ENCODE measurements around the gene ZFYVE9. TPM values are rescaled to one million over a fixed set of nuclear protein-coding genes. Genes with fewer than 3 reads are reported as not detected.
"Not testable (repeated sequence)": the region's sequence is repeated elsewhere in the genome, so short reads cannot be mapped to it uniquely, and the experiment has no call there.

Gene ZFYVE9
- polyA plus RNA-seq, 2 donors = 2.7 to 5.6 TPM

- Histone ChIP-seq H3K4me1 (ENCODE audit: control insufficient read depth in 2 of 2, insufficient read depth in 2 of 2, low read length in 1 of 2) (no peaks in the 10 kb centered on the region), H3K27ac (ENCODE audit: low read depth in 2 of 2, low read length in 1 of 2) (no peak overlapping the region), H3K27me3 (ENCODE audit: control insufficient read depth in 1 of 2, insufficient read depth in 2 of 2, low read length in 2 of 2) (no peaks in the 10 kb centered on the region), H3K4me3 (ENCODE audit: low read depth in 1 of 2, low read length in 2 of 2) (no peak overlapping the region), H3K9me3 (ENCODE audit: control insufficient read depth in 2 of 2, insufficient read depth in 1 of 2, low read depth in 1 of 2, low read length in 1 of 2) (no peaks in the 10 kb centered on the region), H3K36me3 (ENCODE audit: control insufficient read depth in 2 of 2, insufficient read depth in 2 of 2, low read length in 1 of 2) (no peaks in the 10 kb centered on the region)
- WGBS, 2 donors = 59 to 61% methylated on average over 5 of the region's 5 CpGs
Observed at GRCh38 chr1:52204696-52205095, 62.8 kb downstream of the ZFYVE9 start.

- H3K27me3 ChIP-seq (ENCODE audit: control insufficient read depth in 1 of 2, insufficient read depth in 2 of 2, low read length in 2 of 2); H3K4me3 ChIP-seq (ENCODE audit: low read depth in 1 of 2, low read length in 2 of 2); H3K9me3 ChIP-seq (ENCODE audit: control insufficient read depth in 2 of 2, insufficient read depth in 1 of 2, low read depth in 1 of 2, low read length in 1 of 2); H3K4me1 ChIP-seq (ENCODE audit: control insufficient read depth in 2 of 2, insufficient read depth in 2 of 2, low read length in 1 of 2); H3K36me3 ChIP-seq (ENCODE audit: control insufficient read depth in 2 of 2, insufficient read depth in 2 of 2, low read length in 1 of 2); H3K27ac ChIP-seq (ENCODE audit: low read depth in 2 of 2, low read length in 1 of 2): not testable (repeated sequence)
- WGBS, 2 donors = 86 to 93% methylated on average over 8 of the region's 8 CpGs
Observed at GRCh38 chr1:52206686-52207085, 64.8 kb downstream of the ZFYVE9 start.

- WGBS, 2 donors = 51 to 71% methylated on average over 2 of the region's 2 CpGs
Observed at GRCh38 chr1:52209429-52209828, 67.5 kb downstream of the ZFYVE9 start.

GRCh38 chr1:52210044-52210443 lies 68.2 kb downstream of the ZFYVE9 start:
- Histone ChIP-seq H3K27ac (ENCODE audit: low read depth in 2 of 2, low read length in 1 of 2) (no peak overlapping the region), H3K4me3 (ENCODE audit: low read depth in 1 of 2, low read length in 2 of 2) (no peak overlapping the region), H3K36me3 (ENCODE audit: control insufficient read depth in 2 of 2, insufficient read depth in 2 of 2, low read length in 1 of 2) (no peaks in the 10 kb centered on the region), H3K27me3 (ENCODE audit: control insufficient read depth in 1 of 2, insufficient read depth in 2 of 2, low read length in 2 of 2) (no peaks in the 10 kb centered on the region), H3K9me3 (ENCODE audit: control insufficient read depth in 2 of 2, insufficient read depth in 1 of 2, low read depth in 1 of 2, low read length in 1 of 2) (no peaks in the 10 kb centered on the region), H3K4me1 (ENCODE audit: control insufficient read depth in 2 of 2, insufficient read depth in 2 of 2, low read length in 1 of 2) (no peaks in the 10 kb centered on the region)
- 85 to 90% methylated on average over 3 of the region's 3 CpGs for WGBS, 2 donors

More at GRCh38 chr1:52209429-52209828, 67.5 kb downstream of the ZFYVE9 start:
- H3K27ac ChIP-seq (ENCODE audit: low read depth in 2 of 2, low read length in 1 of 2) = no peak overlapping the region
- H3K4me1 ChIP-seq (ENCODE audit: control insufficient read depth in 2 of 2, insufficient read depth in 2 of 2, low read length in 1 of 2) = no peaks in the 10 kb centered on the region
- no peak overlapping the region for H3K4me3 ChIP-seq (ENCODE audit: low read depth in 1 of 2, low read length in 2 of 2)
- no peaks in the 10 kb centered on the region for H3K36me3 ChIP-seq (ENCODE audit: control insufficient read depth in 2 of 2, insufficient read depth in 2 of 2, low read length in 1 of 2)
- no peaks in the 10 kb centered on the region for H3K9me3 ChIP-seq (ENCODE audit: control insufficient read depth in 2 of 2, insufficient read depth in 1 of 2, low read depth in 1 of 2, low read length in 1 of 2)
- no peaks in the 10 kb centered on the region for H3K27me3 ChIP-seq (ENCODE audit: control insufficient read depth in 1 of 2, insufficient read depth in 2 of 2, low read length in 2 of 2)

- no peaks in the 10 kb centered on the region for H3K27me3 ChIP-seq (ENCODE audit: control insufficient read depth in 1 of 2, insufficient read depth in 2 of 2, low read length in 2 of 2)
- 94 to 98% methylated on average over 5 of the region's 5 CpGs for WGBS, 2 donors
- peaks cover 0 to 5% of the 10 kb centered on the region in 2 donors for H3K36me3 ChIP-seq (ENCODE audit: control insufficient read depth in 2 of 2, insufficient read depth in 2 of 2, low read length in 1 of 2)
- H3K27ac ChIP-seq (ENCODE audit: low read depth in 2 of 2, low read length in 1 of 2) = no peak overlapping the region
- peaks cover 4 to 9% of the 10 kb centered on the region in 2 donors for H3K9me3 ChIP-seq (ENCODE audit: control insufficient read depth in 2 of 2, insufficient read depth in 1 of 2, low read depth in 1 of 2, low read length in 1 of 2)
- H3K4me1 ChIP-seq (ENCODE audit: control insufficient read depth in 2 of 2, insufficient read depth in 2 of 2, low read length in 1 of 2) = no peaks in the 10 kb centered on the region
- H3K4me3 ChIP-seq (ENCODE audit: low read depth in 1 of 2, low read length in 2 of 2) = no peak overlapping the region
Observed at GRCh38 chr1:52216907-52217458, 75.1 kb downstream of the ZFYVE9 start.

- no peak overlapping the region for H3K4me3 ChIP-seq (ENCODE audit: low read depth in 1 of 2, low read length in 2 of 2)
- H3K36me3 ChIP-seq (ENCODE audit: control insufficient read depth in 2 of 2, insufficient read depth in 2 of 2, low read length in 1 of 2) = no peaks in the 10 kb centered on the region
- H3K27ac ChIP-seq (ENCODE audit: low read depth in 2 of 2, low read length in 1 of 2) = no peak overlapping the region
- no peaks in the 10 kb centered on the region for H3K4me1 ChIP-seq (ENCODE audit: control insufficient read depth in 2 of 2, insufficient read depth in 2 of 2, low read length in 1 of 2)
- 94 to 97% methylated on average over 10 of the region's 10 CpGs for WGBS, 2 donors
- H3K27me3 ChIP-seq (ENCODE audit: control insufficient read depth in 1 of 2, insufficient read depth in 2 of 2, low read length in 2 of 2) = no peaks in the 10 kb centered on the region
- peaks cover 0 to 9% of the 10 kb centered on the region in 2 donors for H3K9me3 ChIP-seq (ENCODE audit: control insufficient read depth in 2 of 2, insufficient read depth in 1 of 2, low read depth in 1 of 2, low read length in 1 of 2)
Observed at GRCh38 chr1:52225174-52225573, 83.3 kb downstream of the ZFYVE9 start.

GRCh38 chr1:52229494-52229893 lies 87.6 kb downstream of the ZFYVE9 start:
- peaks cover 0 to 9% of the 10 kb centered on the region in 2 donors for H3K9me3 ChIP-seq (ENCODE audit: control insufficient read depth in 2 of 2, insufficient read depth in 1 of 2, low read depth in 1 of 2, low read length in 1 of 2)
- H3K4me3 ChIP-seq (ENCODE audit: low read depth in 1 of 2, low read length in 2 of 2) = no peak overlapping the region
- WGBS, 2 donors = 88 to 98% methylated on average over 2 to 3 of the region's 3 CpGs
- H3K27ac ChIP-seq (ENCODE audit: low read depth in 2 of 2, low read length in 1 of 2) = no peak overlapping the region
- no peaks in the 10 kb centered on the region for H3K4me1 ChIP-seq (ENCODE audit: control insufficient read depth in 2 of 2, insufficient read depth in 2 of 2, low read length in 1 of 2)
- no peaks in the 10 kb centered on the region for H3K27me3 ChIP-seq (ENCODE audit: control insufficient read depth in 1 of 2, insufficient read depth in 2 of 2, low read length in 2 of 2)
- no peaks in the 10 kb centered on the region for H3K36me3 ChIP-seq (ENCODE audit: control insufficient read depth in 2 of 2, insufficient read depth in 2 of 2, low read length in 1 of 2)

- H3K27ac ChIP-seq (ENCODE audit: low read depth in 2 of 2, low read length in 1 of 2) = no peak overlapping the region
- H3K9me3 ChIP-seq (ENCODE audit: control insufficient read depth in 2 of 2, insufficient read depth in 1 of 2, low read depth in 1 of 2, low read length in 1 of 2) = no peaks in the 10 kb centered on the region
- no peak overlapping the region for H3K4me3 ChIP-seq (ENCODE audit: low read depth in 1 of 2, low read length in 2 of 2)
- H3K36me3 ChIP-seq (ENCODE audit: control insufficient read depth in 2 of 2, insufficient read depth in 2 of 2, low read length in 1 of 2) = no peaks in the 10 kb centered on the region
- H3K27me3 ChIP-seq (ENCODE audit: control insufficient read depth in 1 of 2, insufficient read depth in 2 of 2, low read length in 2 of 2) = no peaks in the 10 kb centered on the region
- WGBS, 2 donors = 82 to 93% methylated on average over 1 of the region's 1 CpG
- no peaks in the 10 kb centered on the region for H3K4me1 ChIP-seq (ENCODE audit: control insufficient read depth in 2 of 2, insufficient read depth in 2 of 2, low read length in 1 of 2)
Observed at GRCh38 chr1:52233463-52233862, 91.6 kb downstream of the ZFYVE9 start.

- WGBS, 2 donors = 92 to 93% methylated on average over 4 of the region's 4 CpGs
Observed at GRCh38 chr1:52234014-52234413, 92.1 kb downstream of the ZFYVE9 start.

GRCh38 chr1:52234708-52235107 lies 92.8 kb downstream of the ZFYVE9 start:
- Histone ChIP-seq H3K27me3 (ENCODE audit: control insufficient read depth in 1 of 2, insufficient read depth in 2 of 2, low read length in 2 of 2) (no peaks in the 10 kb centered on the region), H3K36me3 (ENCODE audit: control insufficient read depth in 2 of 2, insufficient read depth in 2 of 2, low read length in 1 of 2) (no peaks in the 10 kb centered on the region), H3K4me1 (ENCODE audit: control insufficient read depth in 2 of 2, insufficient read depth in 2 of 2, low read length in 1 of 2) (no peaks in the 10 kb centered on the region), H3K27ac (ENCODE audit: low read depth in 2 of 2, low read length in 1 of 2) (no peak overlapping the region), H3K9me3 (ENCODE audit: control insufficient read depth in 2 of 2, insufficient read depth in 1 of 2, low read depth in 1 of 2, low read length in 1 of 2) (no peaks in the 10 kb centered on the region), H3K4me3 (ENCODE audit: low read depth in 1 of 2, low read length in 2 of 2) (no peak overlapping the region)

More at GRCh38 chr1:52234014-52234413, 92.1 kb downstream of the ZFYVE9 start:
- H3K36me3 ChIP-seq (ENCODE audit: control insufficient read depth in 2 of 2, insufficient read depth in 2 of 2, low read length in 1 of 2) = no peaks in the 10 kb centered on the region
- no peaks in the 10 kb centered on the region for H3K9me3 ChIP-seq (ENCODE audit: control insufficient read depth in 2 of 2, insufficient read depth in 1 of 2, low read depth in 1 of 2, low read length in 1 of 2)
- no peaks in the 10 kb centered on the region for H3K27me3 ChIP-seq (ENCODE audit: control insufficient read depth in 1 of 2, insufficient read depth in 2 of 2, low read length in 2 of 2)
- H3K4me3 ChIP-seq (ENCODE audit: low read depth in 1 of 2, low read length in 2 of 2) = no peak overlapping the region
- H3K27ac ChIP-seq (ENCODE audit: low read depth in 2 of 2, low read length in 1 of 2) = no peak overlapping the region
- no peaks in the 10 kb centered on the region for H3K4me1 ChIP-seq (ENCODE audit: control insufficient read depth in 2 of 2, insufficient read depth in 2 of 2, low read length in 1 of 2)
